IMR-90 (cell line): ENCODE measurements around the gene CACNA2D3. TPM values are rescaled to one million over a fixed set of nuclear protein-coding genes. Genes with fewer than 3 reads are reported as not detected.

Experiments
- ATAC-seq: fragments of 200-7000 bp; cut with Tn5 transposase; 2 replicates; pipeline ENCODE4 v1.9.1; 2020; ENCODE audit warnings: low read depth, mild to moderate bottlenecking, moderate library complexity
- BruUV-seq: library from RNA; stranded (reverse); fragments of 400-500 nt; replicated peaks from 2 replicates; lab custom pipeline; 2021; lab: Mats Ljungman, UMichigan
- CTCF ChIA-PET: fragments of 300-600 bp; formaldehyde crosslinking; extraction: SDS; loops from one replicate; lab custom pipeline; 2021; ENCODE audit warnings: antibody characterized with exemption; lab: Yijun Ruan, JAX
- POLR2A ChIA-PET: fragments of 300-600 bp; sonication (Branson Sonifier 250); formaldehyde crosslinking; loops from one replicate; lab custom pipeline; 2022; ENCODE audit warnings: antibody characterized with exemption; ENCODE audit not compliant: unreplicated experiment; lab: Charles Lee
- DNase-seq: peaks from one replicate; pipeline ENCODE4 v3.0.0; 2013
- H2AFZ ChIP-seq: replicated peaks from 2 replicates; pipeline ENCODE3; 2013; ENCODE audit warnings: low read length, mild to moderate bottlenecking; ENCODE audit not compliant: poor library complexity
- H2AK5ac ChIP-seq: 2 replicates; pipeline ENCODE4 v1.6.1; 2013; ENCODE audit warnings: low read depth, low read length, inconsistent platforms
- H2AK9ac ChIP-seq: replicated peaks from 2 replicates; pipeline ENCODE3; 2013; ENCODE audit warnings: mild to moderate bottlenecking, low read depth, low read length, moderate library complexity; ENCODE audit not compliant: poor library complexity
- H2BK120ac ChIP-seq: 2 replicates; pipeline ENCODE4 v1.6.1; 2013; ENCODE audit warnings: low read depth, low read length, inconsistent platforms
- H2BK15ac ChIP-seq: 3 replicates; pipeline ENCODE4 v1.6.1; 2013; ENCODE audit warnings: low read depth, low read length, inconsistent platforms
- H2BK20ac ChIP-seq: 2 replicates; pipeline ENCODE4 v1.6.1; 2013; ENCODE audit warnings: low read depth, mild to moderate bottlenecking, inconsistent platforms, low read length, moderate library complexity
- H2BK5ac ChIP-seq: 2 replicates; pipeline ENCODE4 v1.6.1; 2013; ENCODE audit warnings: mild to moderate bottlenecking, low read depth, low read length, inconsistent platforms; ENCODE audit not compliant: poor library complexity, severe bottlenecking
- H3K14ac ChIP-seq: replicated peaks from 2 replicates; pipeline ENCODE4 v1.6.1; 2013; ENCODE audit warnings: low read depth, low read length, inconsistent platforms
- H3K18ac ChIP-seq: 2 replicates; pipeline ENCODE4 v1.6.1; 2013; ENCODE audit warnings: low read depth, low read length, control low read depth
- H3K23ac ChIP-seq: 2 replicates; pipeline ENCODE4 v1.6.1; 2013; ENCODE audit warnings: low read depth, low read length, inconsistent platforms
- H3K27ac ChIP-seq: 2 replicates; pipeline ENCODE4 v1.5.1; 2013; ENCODE audit warnings: mild to moderate bottlenecking, control low read depth, low read length; ENCODE audit not compliant: insufficient read depth
- H3K27me3 ChIP-seq: 2 replicates; pipeline ENCODE4 v1.6.1; 2013; ENCODE audit warnings: low read length; ENCODE audit not compliant: control insufficient read depth, insufficient read depth
- H3K36me3 ChIP-seq: 2 replicates; pipeline ENCODE4 v1.6.1; 2013; ENCODE audit warnings: low read length, mixed read lengths; ENCODE audit not compliant: control insufficient read depth, insufficient read depth
- H3K4ac ChIP-seq: 2 replicates; pipeline ENCODE4 v1.6.1; 2013; ENCODE audit warnings: low read depth, low read length, inconsistent platforms
- H3K4me1 ChIP-seq: 2 replicates; pipeline ENCODE4 v1.6.1; 2013; ENCODE audit warnings: low read length, mixed read lengths; ENCODE audit not compliant: control insufficient read depth, insufficient read depth
- H3K4me2 ChIP-seq: 2 replicates; pipeline ENCODE4 v1.6.1; 2013; ENCODE audit warnings: low read depth, mild to moderate bottlenecking, control low read depth, low read length, moderate library complexity
- H3K4me3 ChIP-seq: 2 replicates; pipeline ENCODE4 v1.5.1; 2013; ENCODE audit warnings: low read depth, mild to moderate bottlenecking, control low read depth, low read length, moderate library complexity; ENCODE audit not compliant: insufficient read depth
- H3K56ac ChIP-seq: 2 replicates; pipeline ENCODE4 v1.6.1; 2013; ENCODE audit warnings: low read length, inconsistent platforms; ENCODE audit not compliant: insufficient read depth; ENCODE audit errors: extremely low read depth
- H3K79me1 ChIP-seq, 2 experiments: 2 replicates each; pipeline ENCODE4 v1.6.1; 2013; ENCODE audit warnings: low read length in 2 of 2, inconsistent platforms in 1 of 2, low read depth in 1 of 2
- H3K9ac ChIP-seq: 2 replicates; pipeline ENCODE4 v1.6.1; 2013; ENCODE audit warnings: low read depth, low read length, control low read depth
- H3K9me1 ChIP-seq: 2 replicates; pipeline ENCODE4 v1.6.1; 2013; ENCODE audit warnings: low read length, inconsistent platforms; ENCODE audit not compliant: insufficient read depth
- H3K9me3 ChIP-seq: 2 replicates; pipeline ENCODE4 v1.6.1; 2013; ENCODE audit warnings: low read length; ENCODE audit not compliant: control insufficient read depth, insufficient read depth
- H4K20me1 ChIP-seq: 2 replicates; pipeline ENCODE4 v1.6.1; 2013; ENCODE audit warnings: low read length, inconsistent platforms; ENCODE audit not compliant: insufficient read depth
- H4K5ac ChIP-seq: 2 replicates; pipeline ENCODE4 v1.6.1; 2013; ENCODE audit warnings: mild to moderate bottlenecking, low read depth, low read length, control low read depth
- H4K8ac ChIP-seq, 2 experiments: 2 replicates each; pipeline ENCODE4 v1.6.1; 2013; ENCODE audit warnings: low read depth in 2 of 2, low read length in 2 of 2, control low read depth in 1 of 2, inconsistent platforms in 1 of 2
- H4K91ac ChIP-seq: 2 replicates; pipeline ENCODE4 v1.6.1; 2013; ENCODE audit warnings: low read depth, low read length, inconsistent platforms; ENCODE audit not compliant: insufficient read depth
- CEBPB ChIP-seq: IDR thresholded peaks from 2 replicates; pipeline ENCODE4 v1.6.1; 2012; ENCODE audit warnings: low read depth, low read length, improper control_type of control experiment
- FOS ChIP-seq: fragments of 150-350 bp; IDR thresholded peaks from 2 replicates; pipeline ENCODE4 v1.6.1; 2016; ENCODE audit warnings: low read depth, low read length
- MAFK ChIP-seq: IDR thresholded peaks from 2 replicates; pipeline ENCODE4 v1.6.1; 2012; ENCODE audit warnings: low read depth, low read length, improper control_type of control experiment
- MAZ ChIP-seq: IDR thresholded peaks from 2 replicates; pipeline ENCODE4 v1.6.1; 2012; ENCODE audit warnings: low read depth, mild to moderate bottlenecking, low read length, improper control_type of control experiment, moderate library complexity, borderline replicate concordance
- MXI1 ChIP-seq: IDR thresholded peaks from 2 replicates; pipeline ENCODE4 v1.6.1; 2012; ENCODE audit warnings: low read depth, mild to moderate bottlenecking, low read length, moderate library complexity, borderline replicate concordance
- NFE2L2 ChIP-seq: fragments of 150-350 bp; IDR thresholded peaks from 2 replicates; pipeline ENCODE4 v1.6.1; 2016; ENCODE audit warnings: low read depth, mild to moderate bottlenecking, low read length
- POLR2A ChIP-seq: IDR thresholded peaks from 2 replicates; pipeline ENCODE4 v1.6.1; 2012; ENCODE audit warnings: mild to moderate bottlenecking, low read depth, low read length
- RAD21 ChIP-seq: IDR thresholded peaks from 2 replicates; pipeline ENCODE4 v1.6.1; 2012; ENCODE audit warnings: low read length, improper control_type of control experiment
- RCOR1 ChIP-seq: IDR thresholded peaks from 2 replicates; pipeline ENCODE4 v1.6.1; 2012; ENCODE audit warnings: mild to moderate bottlenecking, low read length, improper control_type of control experiment; ENCODE audit not compliant: insufficient replicate concordance
- RFX5 ChIP-seq: IDR thresholded peaks from 2 replicates; pipeline ENCODE4 v1.8.0; 2012; ENCODE audit warnings: low read depth, mild to moderate bottlenecking, low read length, moderate library complexity
- SMC3 ChIP-seq: fragments of 150-350 bp; IDR thresholded peaks from 2 replicates; pipeline ENCODE4 v1.6.1; 2016; ENCODE audit warnings: low read depth, mild to moderate bottlenecking, antibody characterized with exemption, low read length, moderate library complexity
- WGBS, 2 experiments: methylation state at CpG; one replicate each; pipeline versions ENCODE4 v1.1.5 to v1.1.7; 2013; ENCODE audit warnings: missing lambda C conversion rate in 2 of 2; ENCODE audit not compliant: insufficient read length in 1 of 2; ENCODE audit errors: extremely low coverage in 2 of 2; 5-methylcytosine and 5-hydroxymethylcytosine counted together
- dilution Hi-C: fragments of 300-500 bp; cut with HindIII; formaldehyde crosslinking; loops from one replicate; pipeline ENCODE4 v1.14.3; 2018; ENCODE audit warnings: low sequenced_read_pairs; ENCODE audit not compliant: unreplicated experiment
- in situ Hi-C: fragments of 300-500 bp; cut with MboI; formaldehyde crosslinking; loops from 3 replicates; pipeline ENCODE4 v1.14.3; 2019; ENCODE audit warnings: low sequenced_read_pairs, inconsistent platforms, mixed read lengths
- intact Hi-C: fragments of 100-400 bp; cut with micrococcal nuclease; formaldehyde crosslinking; loops from 2 replicates; pipeline ENCODE4 v1.10.0; 2022
- polyA plus RNA-seq, 3 experiments: library from polyadenylated mRNA; depleted of rRNA; stranded (reverse); fragments of >200 nt; gene quantifications; 2 replicates each; pipeline ENCODE4 v1.2.3, GENCODE V29; 2012; ENCODE audit warnings: low replicate concordance in 1 of 3
- total RNA-seq: library from RNA; depleted of rRNA; stranded (reverse); fragments of >200 nt; gene quantifications from 2 replicates; pipeline ENCODE4 v1.2.3, GENCODE V29; 2012
- TF ChIP-seq, protein P1 (sequence below): fragments of 150-350 bp; IDR thresholded peaks from 2 replicates; pipeline ENCODE4 v1.6.1; 2016; ENCODE audit warnings: low read depth, mild to moderate bottlenecking, low read length, moderate library complexity, borderline replicate concordance
- TF ChIP-seq, protein P2 (sequence below): conservative IDR thresholded peaks from 2 replicates; pipeline ENCODE4 v1.5.1; 2012; ENCODE audit warnings: mild to moderate bottlenecking, low read depth, low read length, improper control_type of control experiment
- TF ChIP-seq, protein P3 (sequence below): fragments of 150-350 bp; IDR thresholded peaks from 2 replicates; pipeline ENCODE4 v1.6.1; 2017; ENCODE audit warnings: mild to moderate bottlenecking, antibody characterized with exemption, low read length, low read depth

The CACNA2D3 gene
- total and polyA plus RNA-seq, 2 of the 4 experiments (the other 2 are of a cell fraction) = 0.36 to 0.41 TPM

DNA sequence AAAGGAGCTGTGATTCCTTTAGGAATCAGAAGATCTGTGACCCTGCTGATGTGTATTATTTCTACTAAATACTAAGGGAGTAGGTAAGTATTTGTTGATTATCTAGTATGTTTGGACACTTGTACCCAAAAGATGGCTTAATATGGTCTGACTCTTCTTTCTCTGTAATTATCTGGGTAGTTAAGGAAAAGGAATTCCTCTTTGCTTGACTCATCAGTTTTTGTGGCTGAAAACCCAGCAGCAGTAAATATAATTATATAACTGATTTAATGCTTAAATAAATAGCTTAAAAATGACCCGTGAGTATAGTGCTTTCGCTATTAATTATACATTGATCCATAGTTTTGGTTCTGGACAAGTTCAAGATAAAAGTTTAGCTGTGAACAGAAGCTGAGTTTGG is 649.7 kb downstream of the CACNA2D3 start:
- Histone ChIP-seq H3K14ac (no peak overlapping the region), H3K27ac (no peak overlapping the region), H3K56ac (no peak overlapping the region), H2BK5ac (no peak overlapping the region), H4K5ac (no peak overlapping the region), H3K4me3 (no peak overlapping the region), H2AK9ac (no peak overlapping the region), H3K4me1 (no peaks in the 10 kb centered on the region), H3K9me3 (no peaks in the 10 kb centered on the region), H3K4ac (no peak overlapping the region), H2BK20ac (no peak overlapping the region), H3K4me2 (no peak overlapping the region), H3K79me1 (no peaks in the 10 kb centered on the region), H2BK15ac (no peak overlapping the region), H3K18ac (no peak overlapping the region), H3K36me3 (no peaks in the 10 kb centered on the region), H2BK120ac (no peak overlapping the region), H4K8ac (no peak overlapping the region), H2AK5ac (no peak overlapping the region), H3K27me3 (peaks cover 8% of the 10 kb centered on the region), H4K91ac (no peak overlapping the region), H2AFZ (no peak overlapping the region), H4K20me1 (no peaks in the 10 kb centered on the region), H3K9ac (no peak overlapping the region), H3K9me1 (no peaks in the 10 kb centered on the region), H3K23ac (no peak overlapping the region)
- in situ Hi-C loops = no loop called here
- no TSS peak for BruUV-seq
- no peak for TF ChIP-seq POLR2A
- TF ChIP-seq, protein P1, sequence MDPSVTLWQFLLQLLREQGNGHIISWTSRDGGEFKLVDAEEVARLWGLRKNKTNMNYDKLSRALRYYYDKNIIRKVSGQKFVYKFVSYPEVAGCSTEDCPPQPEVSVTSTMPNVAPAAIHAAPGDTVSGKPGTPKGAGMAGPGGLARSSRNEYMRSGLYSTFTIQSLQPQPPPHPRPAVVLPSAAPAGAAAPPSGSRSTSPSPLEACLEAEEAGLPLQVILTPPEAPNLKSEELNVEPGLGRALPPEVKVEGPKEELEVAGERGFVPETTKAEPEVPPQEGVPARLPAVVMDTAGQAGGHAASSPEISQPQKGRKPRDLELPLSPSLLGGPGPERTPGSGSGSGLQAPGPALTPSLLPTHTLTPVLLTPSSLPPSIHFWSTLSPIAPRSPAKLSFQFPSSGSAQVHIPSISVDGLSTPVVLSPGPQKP = no peak
- no peak for TF ChIP-seq MAZ
- TF ChIP-seq CEBPB = no peak
- TF ChIP-seq NFE2L2 = no peak
- TF ChIP-seq MAFK = no peak
- no peak for TF ChIP-seq SMC3
- TF ChIP-seq, protein P2, sequence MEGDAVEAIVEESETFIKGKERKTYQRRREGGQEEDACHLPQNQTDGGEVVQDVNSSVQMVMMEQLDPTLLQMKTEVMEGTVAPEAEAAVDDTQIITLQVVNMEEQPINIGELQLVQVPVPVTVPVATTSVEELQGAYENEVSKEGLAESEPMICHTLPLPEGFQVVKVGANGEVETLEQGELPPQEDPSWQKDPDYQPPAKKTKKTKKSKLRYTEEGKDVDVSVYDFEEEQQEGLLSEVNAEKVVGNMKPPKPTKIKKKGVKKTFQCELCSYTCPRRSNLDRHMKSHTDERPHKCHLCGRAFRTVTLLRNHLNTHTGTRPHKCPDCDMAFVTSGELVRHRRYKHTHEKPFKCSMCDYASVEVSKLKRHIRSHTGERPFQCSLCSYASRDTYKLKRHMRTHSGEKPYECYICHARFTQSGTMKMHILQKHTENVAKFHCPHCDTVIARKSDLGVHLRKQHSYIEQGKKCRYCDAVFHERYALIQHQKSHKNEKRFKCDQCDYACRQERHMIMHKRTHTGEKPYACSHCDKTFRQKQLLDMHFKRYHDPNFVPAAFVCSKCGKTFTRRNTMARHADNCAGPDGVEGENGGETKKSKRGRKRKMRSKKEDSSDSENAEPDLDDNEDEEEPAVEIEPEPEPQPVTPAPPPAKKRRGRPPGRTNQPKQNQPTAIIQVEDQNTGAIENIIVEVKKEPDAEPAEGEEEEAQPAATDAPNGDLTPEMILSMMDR = no peak
- TF ChIP-seq FOS = no peak
- TF ChIP-seq, protein P3, sequence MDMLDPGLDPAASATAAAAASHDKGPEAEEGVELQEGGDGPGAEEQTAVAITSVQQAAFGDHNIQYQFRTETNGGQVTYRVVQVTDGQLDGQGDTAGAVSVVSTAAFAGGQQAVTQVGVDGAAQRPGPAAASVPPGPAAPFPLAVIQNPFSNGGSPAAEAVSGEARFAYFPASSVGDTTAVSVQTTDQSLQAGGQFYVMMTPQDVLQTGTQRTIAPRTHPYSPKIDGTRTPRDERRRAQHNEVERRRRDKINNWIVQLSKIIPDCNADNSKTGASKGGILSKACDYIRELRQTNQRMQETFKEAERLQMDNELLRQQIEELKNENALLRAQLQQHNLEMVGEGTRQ = no peak
- TF ChIP-seq RAD21 = no peak
- TF ChIP-seq RCOR1 = no peak
- TF ChIP-seq MXI1 = no peak
- TF ChIP-seq RFX5 = no peak
- ATAC-seq (peak; percentile 34; the same call in 1 of the 2 replicates), DNase-seq (no peak)
- CTCF ChIA-PET = no interaction called here
- POLR2A ChIA-PET = no interaction called here
- dilution Hi-C loops = no loop called here
- intact Hi-C loops = no loop called here
- WGBS, 2 experiments = no CpG with 5 or more reads among the region's 2 CpGs
